HG03378 (cell line): ENCODE results near the gene ZNF385C.

Experiments used
- ATAC-seq: cut with Tn5 transposase; IDR thresholded peaks from one replicate; pipeline ENCODE4 v1.9.1; 2021; ENCODE audit warnings: mild to moderate bottlenecking, moderate library complexity; ENCODE audit not compliant: unreplicated experiment

The ZNF385C gene

GRCh38 chr17:41996855-41997164, 101.5 kb downstream of the ZNF385C start:
- ATAC-seq, result no peak

GRCh38 chr17:41992576-41992975, 105.7 kb downstream of the ZNF385C start:
- ATAC-seq, result no peak

GRCh38 chr17:41989702-41990419, 108.4 kb downstream of the ZNF385C start:
- no peak for ATAC-seq

- no peak for ATAC-seq
Measured at GRCh38 chr17:41988418-41988817, 109.9 kb downstream of the ZNF385C start.

GRCh38 chr17:41987642-41988041, 110.6 kb downstream of the ZNF385C start:
- ATAC-seq, result no peak

- no peak for ATAC-seq
Measured at GRCh38 chr17:41986634-41987033, 111.6 kb downstream of the ZNF385C start.

GRCh38 chr17:41985919-41986318, 112.4 kb downstream of the ZNF385C start:
- no peak for ATAC-seq

- ATAC-seq, result no peak
Measured at GRCh38 chr17:41984454-41984853, 113.8 kb downstream of the ZNF385C start.

GRCh38 chr17:41982026-41982760, 116.1 kb downstream of the ZNF385C start:
- no peak for ATAC-seq

GRCh38 chr17:41977991-41978390, 120.3 kb downstream of the ZNF385C start:
- no peak for ATAC-seq

GRCh38 chr17:41976142-41976768, 122.0 kb downstream of the ZNF385C start:
- ATAC-seq, result no peak
